ENCODE data around the gene ANO2. TPM values are rescaled to one million over a fixed set of nuclear protein-coding genes. Genes with fewer than 3 reads are reported as not detected.
"Not testable (repeated sequence)": the region's sequence is repeated elsewhere in the genome, so short reads cannot be mapped to it uniquely, and the experiment has no call there.

ANO2 gene
- total RNA-seq, 3 donors from 2014 or later (not counting 1 experiment from before 2014, with no cell fraction given), result not detected

GRCh38 chr12:5665615-5666014 is 279.4 kb downstream of the ANO2 start:
- ATAC-seq (no peak), DNase-seq (no peak)
- Mint-ChIP-seq H3K36me3 (no peaks in the 10 kb centered on the region), H3K27ac (no peak overlapping the region), H3K27me3 (ENCODE audit: low read depth in 2 of 2) (peaks cover 0 to 3% of the 10 kb centered on the region in 2 donors), H3K4me1 (no peaks in the 10 kb centered on the region), H3K9me3 (no peaks in the 10 kb centered on the region), H3K4me3 (no peak overlapping the region)
- Histone ChIP-seq H3K27me3 (ENCODE audit: control insufficient read depth, insufficient read depth, low read length) (no peaks in the 10 kb centered on the region), H3K27ac (ENCODE audit: low read length) (no peak overlapping the region), H3K9me3 (ENCODE audit: control insufficient read depth, insufficient read depth, low read length) (no peaks in the 10 kb centered on the region), H3K4me1 (ENCODE audit: control insufficient read depth, insufficient read depth, low read length) (no peaks in the 10 kb centered on the region), H3K4me3 (ENCODE audit: low read length) (no peak overlapping the region), H3K36me3 (ENCODE audit: control insufficient read depth, insufficient read depth, low read length) (no peaks in the 10 kb centered on the region)
- 80% methylated on average over 4 of the region's 4 CpGs for WGBS (ENCODE audit: insufficient coverage)
- TF ChIP-seq, protein P1, sequence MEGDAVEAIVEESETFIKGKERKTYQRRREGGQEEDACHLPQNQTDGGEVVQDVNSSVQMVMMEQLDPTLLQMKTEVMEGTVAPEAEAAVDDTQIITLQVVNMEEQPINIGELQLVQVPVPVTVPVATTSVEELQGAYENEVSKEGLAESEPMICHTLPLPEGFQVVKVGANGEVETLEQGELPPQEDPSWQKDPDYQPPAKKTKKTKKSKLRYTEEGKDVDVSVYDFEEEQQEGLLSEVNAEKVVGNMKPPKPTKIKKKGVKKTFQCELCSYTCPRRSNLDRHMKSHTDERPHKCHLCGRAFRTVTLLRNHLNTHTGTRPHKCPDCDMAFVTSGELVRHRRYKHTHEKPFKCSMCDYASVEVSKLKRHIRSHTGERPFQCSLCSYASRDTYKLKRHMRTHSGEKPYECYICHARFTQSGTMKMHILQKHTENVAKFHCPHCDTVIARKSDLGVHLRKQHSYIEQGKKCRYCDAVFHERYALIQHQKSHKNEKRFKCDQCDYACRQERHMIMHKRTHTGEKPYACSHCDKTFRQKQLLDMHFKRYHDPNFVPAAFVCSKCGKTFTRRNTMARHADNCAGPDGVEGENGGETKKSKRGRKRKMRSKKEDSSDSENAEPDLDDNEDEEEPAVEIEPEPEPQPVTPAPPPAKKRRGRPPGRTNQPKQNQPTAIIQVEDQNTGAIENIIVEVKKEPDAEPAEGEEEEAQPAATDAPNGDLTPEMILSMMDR (IDR thresholded peaks at IDR 0.05), result no peak
- intact Hi-C loops (cut with micrococcal nuclease), result no loop called here

DNA sequence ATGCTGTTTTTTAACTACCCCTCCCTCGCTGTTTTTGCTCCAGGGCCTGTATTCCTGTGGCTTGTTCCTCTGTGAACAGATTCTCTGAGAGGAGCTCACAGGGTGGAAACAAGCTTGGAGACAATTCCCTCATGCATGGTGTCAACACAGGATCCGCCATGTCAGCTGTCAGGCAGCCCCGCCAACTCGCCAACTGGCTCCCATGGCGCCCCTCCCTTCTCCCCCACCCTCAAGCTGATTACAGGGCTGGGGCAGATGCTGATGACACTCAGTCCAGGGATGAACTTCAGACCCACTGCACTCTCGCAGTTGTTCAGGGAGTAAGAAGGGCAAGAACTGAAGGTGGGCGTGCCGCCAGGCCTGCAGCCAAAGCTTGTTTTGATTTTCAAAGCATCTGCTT is 283.2 kb downstream of the ANO2 start:
- H3K4me1 ChIP-seq (ENCODE audit: control insufficient read depth, insufficient read depth, low read length), result no peaks in the 10 kb centered on the region
- H3K9me3 Mint-ChIP-seq, result no peaks in the 10 kb centered on the region
- no peaks in the 10 kb centered on the region for H3K27me3 Mint-ChIP-seq (ENCODE audit: low read depth in 2 of 2)
- no peaks in the 10 kb centered on the region for H3K9me3 ChIP-seq (ENCODE audit: control insufficient read depth, insufficient read depth, low read length)
- intact Hi-C loops (cut with micrococcal nuclease), result no loop called here
- no peak overlapping the region for H3K27ac Mint-ChIP-seq
- 92% methylated on average over 8 of the region's 8 CpGs for WGBS (ENCODE audit: insufficient coverage)
- H3K27me3 ChIP-seq (ENCODE audit: control insufficient read depth, insufficient read depth, low read length), result no peaks in the 10 kb centered on the region
- no peaks in the 10 kb centered on the region for H3K4me1 Mint-ChIP-seq
- H3K4me3 Mint-ChIP-seq, result no peak overlapping the region
- H3K27ac ChIP-seq (ENCODE audit: low read length), result no peak overlapping the region
- no peaks in the 10 kb centered on the region for H3K36me3 Mint-ChIP-seq
- no peak for ATAC-seq
- H3K36me3 ChIP-seq (ENCODE audit: control insufficient read depth, insufficient read depth, low read length), result no peaks in the 10 kb centered on the region
- DNase-seq, result no peak
- TF ChIP-seq, protein P1 (IDR thresholded peaks at IDR 0.05), result no peak
- H3K4me3 ChIP-seq (ENCODE audit: low read length), result no peak overlapping the region

- WGBS (ENCODE audit: insufficient coverage), result 52% methylated on average over 6 of the region's 6 CpGs
- no peak overlapping the region for H3K4me3 ChIP-seq (ENCODE audit: low read length)
- Mint-ChIP-seq H3K4me1 (no peaks in the 10 kb centered on the region), H3K27me3 (ENCODE audit: low read depth in 2 of 2) (no peaks in the 10 kb centered on the region), H3K36me3 (no peaks in the 10 kb centered on the region), H3K27ac (no peak overlapping the region), H3K4me3 (no peak overlapping the region), H3K9me3 (no peaks in the 10 kb centered on the region)
- ATAC-seq (no peak), DNase-seq (no peak)
- TF ChIP-seq, protein P1 (IDR thresholded peaks at IDR 0.05), result no peak
- no peaks in the 10 kb centered on the region for H3K9me3 ChIP-seq (ENCODE audit: control insufficient read depth, insufficient read depth, low read length)
- no peaks in the 10 kb centered on the region for H3K4me1 ChIP-seq (ENCODE audit: control insufficient read depth, insufficient read depth, low read length)
- no peak overlapping the region for H3K27ac ChIP-seq (ENCODE audit: low read length)
- no peaks in the 10 kb centered on the region for H3K36me3 ChIP-seq (ENCODE audit: control insufficient read depth, insufficient read depth, low read length)
- intact Hi-C loops (cut with micrococcal nuclease), result no loop called here
- H3K27me3 ChIP-seq (ENCODE audit: control insufficient read depth, insufficient read depth, low read length), result no peaks in the 10 kb centered on the region
Measured at GRCh38 chr12:5660238-5660637, 284.8 kb downstream of the ANO2 start.

DNA sequence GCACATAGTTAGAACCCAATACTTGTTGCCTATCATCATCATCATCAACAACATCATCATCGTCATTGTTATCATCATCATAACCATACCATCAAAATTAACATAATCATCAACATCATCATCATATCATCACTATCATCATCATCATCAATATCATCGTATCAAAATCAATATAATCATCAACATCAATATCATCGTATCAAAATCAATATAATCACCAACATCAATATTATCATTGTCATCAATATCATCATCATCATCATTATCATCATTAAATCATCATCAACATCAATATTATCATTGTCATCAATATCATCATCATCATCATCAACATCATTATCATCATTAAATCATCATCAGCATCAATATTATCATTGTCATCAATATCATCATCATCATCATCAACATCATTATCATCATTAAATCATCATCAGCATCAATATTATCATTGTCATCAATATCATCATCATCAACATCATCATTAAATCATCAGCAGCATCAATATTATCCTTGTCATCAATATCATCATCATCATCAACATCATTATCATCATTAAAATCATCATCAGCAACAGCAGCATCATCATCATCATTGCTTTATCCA is 286.6 kb downstream of the ANO2 start:
- H3K9me3 ChIP-seq (ENCODE audit: control insufficient read depth, insufficient read depth, low read length); H3K4me3 ChIP-seq (ENCODE audit: low read length); DNase-seq; H3K4me3 Mint-ChIP-seq; ATAC-seq; H3K9me3 Mint-ChIP-seq; H3K27me3 Mint-ChIP-seq (ENCODE audit: low read depth in 2 of 2); H3K4me1 Mint-ChIP-seq; H3K27me3 ChIP-seq (ENCODE audit: control insufficient read depth, insufficient read depth, low read length); H3K27ac Mint-ChIP-seq; H3K27ac ChIP-seq (ENCODE audit: low read length); H3K4me1 ChIP-seq (ENCODE audit: control insufficient read depth, insufficient read depth, low read length); intact Hi-C loops (cut with micrococcal nuclease); H3K36me3 Mint-ChIP-seq; H3K36me3 ChIP-seq (ENCODE audit: control insufficient read depth, insufficient read depth, low read length): not testable (repeated sequence)
- 93% methylated on average over 3 of the region's 3 CpGs for WGBS (ENCODE audit: insufficient coverage)
